Measurements from ENCODE around the gene CD81.

The CD81 gene

DNA sequence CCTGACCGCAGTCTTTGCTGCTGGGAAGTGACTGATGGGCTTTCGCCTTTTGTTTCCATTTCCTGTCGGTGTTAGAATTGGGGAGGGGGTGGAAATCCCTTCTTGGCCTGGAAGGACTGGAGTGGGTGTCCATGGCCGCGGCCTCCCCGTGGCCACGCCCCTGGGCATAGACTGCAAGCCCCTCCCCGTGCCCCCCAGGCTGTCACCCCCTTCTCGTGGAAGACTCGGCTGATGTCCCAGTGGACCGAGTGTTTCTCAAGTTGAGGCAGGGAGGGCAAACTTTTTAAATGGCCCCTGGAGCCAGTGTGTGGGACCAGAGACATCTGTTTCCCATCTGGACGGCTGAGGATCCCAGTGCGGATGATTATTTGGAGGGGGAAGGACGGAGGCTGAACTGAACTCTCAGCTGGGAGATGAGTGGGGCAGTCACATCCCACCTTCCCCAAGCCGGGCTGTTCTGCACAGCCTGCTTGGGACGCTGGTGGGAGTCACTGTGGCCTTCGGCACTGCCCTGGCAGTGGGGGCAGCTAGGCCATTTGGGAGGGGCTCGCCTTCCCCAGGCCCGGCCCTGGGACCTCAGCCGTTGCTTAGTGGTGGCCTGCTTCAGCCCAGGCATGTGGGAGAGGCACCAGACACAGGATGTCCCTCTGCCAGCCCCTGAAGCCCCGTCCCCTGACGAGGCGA is 1.6 kb downstream of the CD81 start:
- no peak for DNase-seq (ENCODE audit: insufficient read length, low spot score)
- no peak for FAIRE-seq
- TF ChIP-seq, protein P1, sequence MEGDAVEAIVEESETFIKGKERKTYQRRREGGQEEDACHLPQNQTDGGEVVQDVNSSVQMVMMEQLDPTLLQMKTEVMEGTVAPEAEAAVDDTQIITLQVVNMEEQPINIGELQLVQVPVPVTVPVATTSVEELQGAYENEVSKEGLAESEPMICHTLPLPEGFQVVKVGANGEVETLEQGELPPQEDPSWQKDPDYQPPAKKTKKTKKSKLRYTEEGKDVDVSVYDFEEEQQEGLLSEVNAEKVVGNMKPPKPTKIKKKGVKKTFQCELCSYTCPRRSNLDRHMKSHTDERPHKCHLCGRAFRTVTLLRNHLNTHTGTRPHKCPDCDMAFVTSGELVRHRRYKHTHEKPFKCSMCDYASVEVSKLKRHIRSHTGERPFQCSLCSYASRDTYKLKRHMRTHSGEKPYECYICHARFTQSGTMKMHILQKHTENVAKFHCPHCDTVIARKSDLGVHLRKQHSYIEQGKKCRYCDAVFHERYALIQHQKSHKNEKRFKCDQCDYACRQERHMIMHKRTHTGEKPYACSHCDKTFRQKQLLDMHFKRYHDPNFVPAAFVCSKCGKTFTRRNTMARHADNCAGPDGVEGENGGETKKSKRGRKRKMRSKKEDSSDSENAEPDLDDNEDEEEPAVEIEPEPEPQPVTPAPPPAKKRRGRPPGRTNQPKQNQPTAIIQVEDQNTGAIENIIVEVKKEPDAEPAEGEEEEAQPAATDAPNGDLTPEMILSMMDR (IDR thresholded peaks at IDR 0.05; ENCODE audit: insufficient read depth, missing control alignments): no peak

DNA sequence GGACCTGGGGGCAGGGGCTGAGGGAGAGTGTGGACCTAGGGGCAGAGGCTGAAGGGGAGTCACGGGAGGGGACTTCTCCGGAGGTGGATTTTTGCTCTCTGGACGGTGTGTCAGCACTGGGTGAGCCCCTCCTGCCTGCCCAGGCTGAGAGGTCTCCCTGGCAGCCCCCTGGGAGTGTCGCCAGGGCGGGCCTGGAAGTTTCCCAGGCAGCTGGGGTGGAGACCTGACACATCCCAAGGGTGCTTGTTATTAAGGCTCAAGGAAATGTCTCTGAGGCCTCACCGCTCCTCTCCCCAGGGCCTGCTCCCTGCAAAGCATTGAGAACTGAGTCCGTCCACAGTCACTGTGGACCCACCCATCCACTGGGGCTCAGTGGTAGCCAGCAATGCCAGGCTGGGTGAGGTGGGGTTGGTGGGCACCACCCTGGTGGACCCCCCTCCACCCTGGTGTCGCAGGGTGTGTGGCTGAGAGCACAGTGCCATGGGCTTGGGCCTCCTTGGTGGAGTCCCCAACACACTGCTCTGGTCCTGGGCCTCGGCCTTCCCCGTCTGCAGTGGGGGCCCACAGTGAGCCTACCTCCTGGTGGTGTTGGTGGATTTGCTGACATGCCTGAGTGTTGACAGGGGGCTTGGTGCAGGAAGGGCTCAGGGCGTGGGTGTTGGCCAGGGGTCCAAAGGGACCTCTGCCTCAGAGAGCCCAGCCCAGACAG is 2.5 kb downstream of the CD81 start:
- TF ChIP-seq, protein P1 (IDR thresholded peaks at IDR 0.05; ENCODE audit: insufficient read depth, missing control alignments): no peak
- DNase-seq (ENCODE audit: insufficient read length, low spot score) (no peak), FAIRE-seq (no peak)

DNA sequence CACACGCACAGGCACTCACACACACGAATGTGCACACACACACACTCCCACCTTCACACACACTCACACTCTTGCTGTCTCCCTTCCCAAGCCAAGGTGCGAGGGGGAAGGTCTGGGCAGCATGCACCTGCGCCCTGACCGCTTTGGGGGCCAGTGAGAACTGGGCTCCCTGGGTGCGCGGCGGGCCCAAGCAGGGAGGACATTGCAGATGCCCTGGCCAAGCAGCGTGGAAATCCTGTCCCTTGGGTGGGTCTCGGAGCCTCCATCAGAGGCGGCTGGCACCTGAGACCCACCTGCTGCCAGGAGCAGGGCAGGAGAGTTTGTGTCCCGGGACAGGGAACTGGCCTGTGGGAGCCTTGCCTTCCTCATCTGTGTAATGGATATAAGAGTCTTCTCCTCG is 3.3 kb downstream of the CD81 start:
- no peak for FAIRE-seq

DNA sequence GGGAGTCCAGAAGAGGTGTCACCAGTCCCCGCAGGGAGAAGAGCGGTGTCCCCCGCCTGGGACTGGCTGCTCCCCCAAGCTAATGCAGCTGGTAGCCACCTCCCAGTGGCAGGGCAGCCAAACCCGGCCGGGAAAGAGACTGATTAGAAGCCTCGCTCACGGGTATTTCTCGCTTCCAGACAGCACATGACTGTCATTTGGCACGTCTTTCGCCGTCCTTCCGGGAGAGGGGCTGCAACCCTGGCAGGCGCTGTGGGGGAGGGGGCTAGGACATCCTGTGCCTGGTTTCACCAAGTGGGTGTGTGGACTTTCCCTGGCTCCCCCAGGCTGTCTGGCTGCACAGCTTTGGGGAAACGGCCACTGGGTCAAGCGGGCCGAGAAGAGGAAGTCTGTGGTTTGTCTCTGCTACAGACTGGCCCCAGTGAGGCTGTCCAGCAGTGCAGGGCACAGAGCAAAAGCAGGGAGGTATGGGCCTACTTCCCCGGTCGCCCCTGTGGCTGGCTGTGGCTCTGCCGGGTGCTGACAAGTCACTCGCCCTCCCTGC is 3.8 kb downstream of the CD81 start:
- TF ChIP-seq, protein P1 (IDR thresholded peaks at IDR 0.05; ENCODE audit: insufficient read depth, missing control alignments): no peak
- FAIRE-seq (no peak), DNase-seq (ENCODE audit: insufficient read length, low spot score) (no peak)

More for the DNA sequence above, 3.3 kb downstream of the CD81 start:
- DNase-seq (ENCODE audit: insufficient read length, low spot score): no peak
- TF ChIP-seq, protein P1 (IDR thresholded peaks at IDR 0.05; ENCODE audit: insufficient read depth, missing control alignments): no peak

DNA sequence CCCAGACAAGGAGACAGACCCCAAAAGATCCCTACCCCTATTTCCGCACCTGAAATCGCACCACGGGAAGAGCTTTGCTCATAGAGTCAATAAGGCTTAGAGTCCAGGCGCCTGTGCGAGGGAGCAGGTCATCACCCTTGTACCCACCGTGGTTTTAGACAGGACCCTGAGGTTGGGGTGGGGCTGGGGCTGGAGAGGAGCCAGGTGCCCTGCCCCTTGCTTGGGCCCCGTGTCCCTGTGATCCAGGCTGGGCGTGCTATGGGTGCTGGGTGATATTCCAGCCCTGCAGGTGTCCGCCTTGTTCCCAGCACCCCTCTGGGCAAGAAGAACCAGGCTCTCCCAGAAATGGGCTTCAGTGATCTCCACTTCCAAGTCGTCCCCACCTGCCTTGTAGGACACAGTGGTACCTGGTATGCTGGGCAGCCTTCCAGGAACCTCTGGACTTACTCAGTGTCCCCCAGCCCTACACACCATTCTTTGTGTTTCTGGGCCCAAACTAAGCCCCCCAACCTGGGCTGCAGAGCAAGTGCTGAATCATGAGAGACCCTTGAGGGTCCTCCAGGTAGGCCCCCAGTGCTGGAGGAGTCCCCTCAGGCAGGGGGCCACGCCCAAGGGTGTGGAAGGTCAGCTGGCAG is 4.5 kb downstream of the CD81 start:
- DNase-seq (ENCODE audit: insufficient read length, low spot score) (no peak), FAIRE-seq (no peak)
- TF ChIP-seq, protein P1 (IDR thresholded peaks at IDR 0.05; ENCODE audit: insufficient read depth, missing control alignments): no peak

DNA sequence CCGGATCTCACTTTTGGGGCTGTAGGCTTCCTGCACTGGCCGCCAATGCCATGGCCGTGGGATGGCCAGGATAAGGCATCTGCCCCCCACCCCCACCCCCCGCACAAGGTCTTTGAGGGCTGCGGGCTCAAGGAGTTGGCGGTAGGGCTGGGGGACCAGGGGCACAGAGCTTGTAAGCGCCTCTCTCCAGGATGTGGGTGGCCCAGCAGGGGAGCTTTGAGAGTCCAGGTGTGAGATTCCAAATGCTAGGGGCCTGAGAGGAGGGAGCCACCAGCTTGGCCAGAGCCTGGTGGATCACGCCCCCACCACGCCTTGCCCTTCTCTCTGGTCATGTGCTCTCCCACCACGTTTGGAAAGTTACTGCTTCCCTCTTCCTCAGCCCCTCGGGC is 5.0 kb downstream of the CD81 start:
- no peak for DNase-seq (ENCODE audit: insufficient read length, low spot score)
- FAIRE-seq: no peak
- TF ChIP-seq, protein P1 (IDR thresholded peaks at IDR 0.05; ENCODE audit: insufficient read depth, missing control alignments): no peak
